Measurements from ENCODE around the gene AMER2. TPM values are rescaled to one million over a fixed set of nuclear protein-coding genes. Genes with fewer than 3 reads are reported as not detected.

AMER2 gene
- total RNA-seq, 1 donor from 2014 or later, result 4.1 TPM

DNA sequence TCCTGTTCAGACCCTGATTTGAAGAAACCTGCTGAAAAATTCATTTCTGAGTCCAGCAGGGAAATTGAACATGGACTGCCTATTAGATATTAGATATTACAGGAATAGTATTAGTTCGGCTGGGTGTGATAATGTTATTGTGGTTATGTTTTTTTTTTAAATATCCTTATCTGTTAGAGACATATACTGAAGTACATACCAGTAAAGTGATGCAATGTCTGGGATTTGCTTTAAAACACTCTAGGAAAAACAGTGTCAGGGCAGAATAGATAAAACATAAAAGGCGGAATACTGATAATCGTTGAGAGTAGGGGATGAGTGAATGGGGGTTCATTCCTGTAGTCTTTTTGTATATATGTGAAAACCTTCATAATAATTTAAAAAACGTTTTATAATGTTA, 28.7 kb upstream of the AMER2 start:
- no peak overlapping the region for H3K4me3 Mint-ChIP-seq
- H3K27ac Mint-ChIP-seq (ENCODE audit: unreplicated experiment), result no peak overlapping the region
- TF ChIP-seq, protein P1, sequence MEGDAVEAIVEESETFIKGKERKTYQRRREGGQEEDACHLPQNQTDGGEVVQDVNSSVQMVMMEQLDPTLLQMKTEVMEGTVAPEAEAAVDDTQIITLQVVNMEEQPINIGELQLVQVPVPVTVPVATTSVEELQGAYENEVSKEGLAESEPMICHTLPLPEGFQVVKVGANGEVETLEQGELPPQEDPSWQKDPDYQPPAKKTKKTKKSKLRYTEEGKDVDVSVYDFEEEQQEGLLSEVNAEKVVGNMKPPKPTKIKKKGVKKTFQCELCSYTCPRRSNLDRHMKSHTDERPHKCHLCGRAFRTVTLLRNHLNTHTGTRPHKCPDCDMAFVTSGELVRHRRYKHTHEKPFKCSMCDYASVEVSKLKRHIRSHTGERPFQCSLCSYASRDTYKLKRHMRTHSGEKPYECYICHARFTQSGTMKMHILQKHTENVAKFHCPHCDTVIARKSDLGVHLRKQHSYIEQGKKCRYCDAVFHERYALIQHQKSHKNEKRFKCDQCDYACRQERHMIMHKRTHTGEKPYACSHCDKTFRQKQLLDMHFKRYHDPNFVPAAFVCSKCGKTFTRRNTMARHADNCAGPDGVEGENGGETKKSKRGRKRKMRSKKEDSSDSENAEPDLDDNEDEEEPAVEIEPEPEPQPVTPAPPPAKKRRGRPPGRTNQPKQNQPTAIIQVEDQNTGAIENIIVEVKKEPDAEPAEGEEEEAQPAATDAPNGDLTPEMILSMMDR (conservative IDR thresholded peaks at IDR 0.05), result no peak
- peaks cover 2% of the 10 kb centered on the region for H3K36me3 Mint-ChIP-seq (ENCODE audit: low read depth)
- H3K4me1 Mint-ChIP-seq, result peaks cover 9% of the 10 kb centered on the region
- no peak for DNase-seq (ENCODE audit: low read depth, low spot score)
- no peaks in the 10 kb centered on the region for H3K27me3 Mint-ChIP-seq (ENCODE audit: low read depth)
- H3K9me3 Mint-ChIP-seq, result no peaks in the 10 kb centered on the region

DNA sequence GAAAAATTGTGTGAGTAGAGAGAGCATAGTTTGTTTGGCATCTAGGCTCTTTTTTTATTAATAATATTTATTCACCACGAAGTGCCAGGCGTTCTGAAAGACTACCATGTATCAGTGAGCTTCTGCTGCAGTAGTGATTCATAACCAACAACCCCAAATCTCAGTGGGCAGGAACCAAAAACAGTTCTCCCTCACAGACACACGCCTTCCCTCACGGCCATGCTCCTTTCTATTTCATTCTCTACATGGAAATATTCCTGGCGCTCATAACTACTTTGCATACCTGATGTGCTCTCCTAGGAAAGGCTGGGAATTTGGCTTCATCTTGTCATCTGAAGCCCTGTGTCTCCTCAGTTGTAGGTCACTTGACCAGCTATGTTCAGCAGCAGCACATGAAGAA, 26.6 kb upstream of the AMER2 start:
- H3K27me3 Mint-ChIP-seq (ENCODE audit: low read depth), result no peaks in the 10 kb centered on the region
- TF ChIP-seq, protein P1 (conservative IDR thresholded peaks at IDR 0.05), result no peak
- H3K27ac Mint-ChIP-seq (ENCODE audit: unreplicated experiment), result no peak overlapping the region
- DNase-seq (ENCODE audit: low read depth, low spot score), result no peak
- H3K4me3 Mint-ChIP-seq, result no peak overlapping the region
- peaks cover 6% of the 10 kb centered on the region for H3K4me1 Mint-ChIP-seq
- peaks cover 2% of the 10 kb centered on the region for H3K36me3 Mint-ChIP-seq (ENCODE audit: low read depth)
- H3K9me3 Mint-ChIP-seq, result peaks cover 2% of the 10 kb centered on the region

DNA sequence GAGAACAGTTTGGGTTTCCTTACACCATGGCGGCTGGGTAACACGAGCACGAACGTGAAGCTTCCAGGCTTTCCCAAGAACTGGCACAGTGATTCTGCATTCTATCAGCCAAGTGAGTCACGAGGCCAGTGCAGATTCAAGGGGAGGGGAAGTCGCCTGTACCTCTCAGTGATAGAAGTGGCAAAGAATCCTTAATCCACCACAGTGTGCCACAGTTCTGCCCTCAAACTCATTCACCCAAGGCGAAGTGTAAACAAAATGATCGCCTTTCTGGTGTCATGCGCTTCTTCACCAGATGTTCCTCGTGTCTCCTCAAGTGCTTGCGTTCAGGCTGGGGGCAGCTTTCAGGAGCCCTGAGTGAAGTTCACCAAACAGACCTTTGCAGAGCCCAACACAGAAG, 24.9 kb upstream of the AMER2 start:
- Mint-ChIP-seq H3K27ac (ENCODE audit: unreplicated experiment) (no peak overlapping the region), H3K27me3 (ENCODE audit: low read depth) (no peaks in the 10 kb centered on the region), H3K9me3 (peaks cover 2% of the 10 kb centered on the region), H3K4me3 (no peak overlapping the region), H3K36me3 (ENCODE audit: low read depth) (peaks cover 1% of the 10 kb centered on the region), H3K4me1 (peaks cover 5% of the 10 kb centered on the region)
- no peak for DNase-seq (ENCODE audit: low read depth, low spot score)
- TF ChIP-seq, protein P1 (conservative IDR thresholded peaks at IDR 0.05), result no peak

DNA sequence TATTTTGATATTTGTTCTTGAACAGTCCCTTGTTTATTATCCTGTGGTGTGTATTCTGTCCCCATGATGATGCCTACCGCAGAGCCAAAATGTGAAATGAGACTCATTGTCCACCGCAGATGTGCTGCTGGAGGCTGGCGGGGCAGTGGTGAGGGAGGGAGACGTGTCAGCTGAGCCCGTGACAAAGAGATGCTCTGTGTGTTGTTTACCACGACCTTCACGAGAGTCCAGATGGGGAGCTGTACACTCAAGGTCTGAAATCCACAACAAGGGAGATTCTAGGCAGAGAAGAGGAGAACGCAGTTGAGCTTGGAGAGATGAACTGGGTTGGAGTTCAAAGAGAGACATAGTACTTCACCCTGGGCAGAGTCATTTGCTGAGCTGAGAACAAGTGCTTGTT, 20.8 kb upstream of the AMER2 start:
- Mint-ChIP-seq H3K36me3 (ENCODE audit: low read depth) (no peaks in the 10 kb centered on the region), H3K27me3 (ENCODE audit: low read depth) (peaks cover 7% of the 10 kb centered on the region), H3K9me3 (peaks cover 5% of the 10 kb centered on the region), H3K27ac (ENCODE audit: unreplicated experiment) (no peak overlapping the region), H3K4me1 (peaks cover 18% of the 10 kb centered on the region), H3K4me3 (no peak overlapping the region)
- TF ChIP-seq, protein P1 (conservative IDR thresholded peaks at IDR 0.05), result no peak
- DNase-seq (ENCODE audit: low read depth, low spot score), result no peak

DNA sequence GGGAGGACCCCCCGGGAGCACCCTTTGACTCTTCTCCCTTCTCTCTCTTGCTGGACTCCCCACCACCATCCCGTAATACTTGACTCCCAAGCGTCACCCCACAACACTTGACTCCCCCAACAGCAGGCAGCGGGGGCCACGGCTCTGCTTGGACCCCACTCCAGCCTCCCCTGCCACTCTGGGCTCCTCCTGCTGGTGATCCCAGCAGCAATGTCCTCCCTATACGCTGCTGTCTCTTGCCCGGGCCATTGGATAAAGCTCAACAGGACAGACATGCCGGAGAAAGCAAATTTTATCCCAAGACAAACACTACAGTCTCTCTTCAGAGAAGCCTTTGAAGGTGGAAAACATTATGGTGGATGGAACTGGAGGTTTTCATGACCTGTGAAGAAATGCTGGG, 20.4 kb upstream of the AMER2 start:
- DNase-seq (ENCODE audit: low read depth, low spot score), result no peak
- Mint-ChIP-seq H3K4me3 (no peak overlapping the region), H3K9me3 (peaks cover 5% of the 10 kb centered on the region), H3K4me1 (peaks cover 18% of the 10 kb centered on the region), H3K27me3 (ENCODE audit: low read depth) (peaks cover 7% of the 10 kb centered on the region), H3K36me3 (ENCODE audit: low read depth) (no peaks in the 10 kb centered on the region), H3K27ac (ENCODE audit: unreplicated experiment) (no peak overlapping the region)
- TF ChIP-seq, protein P1 (conservative IDR thresholded peaks at IDR 0.05), result no peak

DNA sequence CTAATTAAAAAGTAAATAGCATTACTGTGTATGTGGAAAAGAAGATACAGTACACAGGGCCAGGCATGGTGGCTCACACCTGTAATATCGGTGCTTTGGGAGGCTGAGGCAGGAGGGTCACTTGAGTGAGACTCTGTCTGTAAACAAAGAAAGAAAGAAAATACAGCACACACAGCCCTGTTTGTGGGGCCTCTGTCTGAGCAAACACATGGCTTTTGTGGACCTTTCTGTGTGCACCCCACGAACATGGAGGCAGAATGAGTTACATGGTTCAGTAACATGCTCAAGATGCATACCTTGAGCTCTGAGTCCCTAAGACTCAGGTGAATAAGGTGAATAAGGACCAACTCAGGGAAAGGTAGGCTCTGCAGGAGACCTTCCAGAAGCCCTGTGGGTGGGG, 20.0 kb upstream of the AMER2 start:
- Mint-ChIP-seq H3K27me3 (ENCODE audit: low read depth) (peaks cover 7% of the 10 kb centered on the region), H3K27ac (ENCODE audit: unreplicated experiment) (no peak overlapping the region), H3K4me3 (no peak overlapping the region), H3K36me3 (ENCODE audit: low read depth) (no peaks in the 10 kb centered on the region), H3K4me1 (peaks cover 18% of the 10 kb centered on the region), H3K9me3 (peaks cover 5% of the 10 kb centered on the region)
- TF ChIP-seq, protein P1 (conservative IDR thresholded peaks at IDR 0.05), result no peak
- DNase-seq (ENCODE audit: low read depth, low spot score), result no peak
